SHP77 (cell line): Measurements from ENCODE around the gene LDB2.

Source experiments
- DNase-seq, 2 experiments: peaks; one replicate each; lab custom pipeline; 2025; lab: John Stamatoyannopoulos, UW

The LDB2 gene

DNA sequence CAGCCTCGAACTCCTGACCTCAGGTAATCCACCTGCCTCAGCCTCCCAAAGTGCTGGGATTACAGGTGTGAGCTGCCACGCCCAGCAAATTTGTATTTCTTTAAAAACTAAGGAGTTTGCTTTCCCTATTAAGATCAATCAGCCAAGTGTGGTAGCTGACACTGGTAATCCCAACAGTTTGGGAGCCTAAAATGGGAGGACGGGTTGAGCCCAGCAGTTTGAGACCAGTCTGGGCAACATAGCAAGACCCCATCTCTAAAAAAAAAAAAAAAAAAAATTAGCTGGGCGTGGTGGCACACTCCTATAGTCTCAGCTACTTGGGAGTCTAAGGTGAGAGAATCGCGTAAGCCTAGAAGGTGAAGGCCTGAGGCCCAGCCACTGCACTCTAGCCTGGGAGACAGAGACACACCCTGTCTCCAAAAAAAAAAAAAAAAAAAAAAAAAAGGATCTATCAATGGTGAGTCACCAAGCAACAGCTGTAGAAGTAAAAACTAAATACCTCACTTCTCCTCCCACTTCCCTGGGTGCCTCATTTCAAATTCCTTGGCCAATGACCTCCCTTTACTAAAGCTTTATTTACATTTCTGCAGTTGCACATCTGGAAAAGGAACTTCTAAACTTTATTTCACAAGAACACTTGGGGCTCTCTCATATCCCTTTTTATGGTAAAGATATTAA, 54.5 kb downstream of the LDB2 start:
- DNase-seq = no peak

DNA sequence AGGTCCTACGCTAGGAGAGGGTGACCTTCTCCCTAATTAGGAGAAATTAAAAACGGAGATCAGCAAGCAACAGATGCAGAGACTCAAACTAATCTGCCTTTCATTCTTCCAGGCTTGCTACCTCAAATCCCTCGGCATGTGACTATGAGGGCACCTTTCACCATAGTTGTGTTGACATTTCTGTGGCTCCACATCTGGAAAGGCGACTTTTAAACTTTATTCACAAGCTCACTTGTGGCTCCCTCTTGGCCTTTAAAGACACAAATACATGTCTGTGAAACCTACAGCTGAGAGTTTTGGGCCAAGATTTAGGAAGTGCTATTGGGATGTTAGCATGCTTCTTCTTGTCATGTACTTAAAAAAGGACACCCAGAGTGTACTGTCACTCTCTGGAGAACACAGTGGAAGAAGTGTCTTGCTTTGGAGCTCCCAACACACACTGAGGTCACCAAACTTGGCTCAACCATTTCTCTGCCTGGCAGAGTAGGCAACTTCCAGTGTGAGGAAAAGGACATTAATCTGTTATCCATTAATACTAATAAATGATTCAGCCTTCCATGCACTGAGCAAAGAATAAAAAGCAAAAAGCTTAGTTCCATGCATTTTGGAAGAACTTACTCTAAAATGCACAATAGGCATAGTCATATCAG, 60.1 kb downstream of the LDB2 start:
- DNase-seq = no peak

DNA sequence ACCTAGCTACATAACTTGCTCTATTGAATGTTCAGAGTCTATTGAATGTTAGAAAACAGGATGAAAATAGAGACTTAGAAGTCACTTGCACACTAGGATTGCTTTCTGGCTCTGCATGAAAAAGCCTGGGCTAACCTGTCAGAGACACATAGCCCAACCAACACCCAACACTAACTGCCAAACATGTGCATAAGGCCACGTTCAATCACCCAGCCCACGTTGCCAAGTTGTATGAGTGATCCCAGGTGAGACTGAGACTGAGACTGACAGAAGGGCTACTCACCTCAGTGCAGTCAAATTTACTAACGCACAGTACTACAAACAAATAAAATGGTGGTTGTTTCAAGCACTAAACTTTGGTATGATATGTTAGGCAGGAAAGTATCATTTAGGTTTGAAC, 61.0 kb downstream of the LDB2 start:
- no peak for DNase-seq

DNA sequence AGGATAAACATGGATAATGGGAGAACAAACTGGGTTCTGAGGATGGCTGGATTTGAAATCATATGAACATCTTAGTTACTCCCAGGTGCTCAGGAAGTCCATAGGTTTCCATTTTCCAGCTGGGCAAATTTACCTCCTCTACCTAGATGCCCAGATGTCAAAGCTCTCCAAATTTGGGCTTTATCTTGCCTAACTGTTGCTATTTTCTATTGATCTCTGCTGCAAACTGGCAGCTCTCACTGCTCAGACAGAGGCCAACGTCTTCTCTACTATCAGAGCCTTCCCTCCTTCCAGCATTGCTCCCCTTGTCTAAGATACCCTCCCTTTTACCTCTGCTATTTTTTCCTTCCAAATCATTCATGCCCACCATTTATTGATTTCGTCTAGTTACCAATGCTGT, 62.1 kb downstream of the LDB2 start:
- DNase-seq = no peak

DNA sequence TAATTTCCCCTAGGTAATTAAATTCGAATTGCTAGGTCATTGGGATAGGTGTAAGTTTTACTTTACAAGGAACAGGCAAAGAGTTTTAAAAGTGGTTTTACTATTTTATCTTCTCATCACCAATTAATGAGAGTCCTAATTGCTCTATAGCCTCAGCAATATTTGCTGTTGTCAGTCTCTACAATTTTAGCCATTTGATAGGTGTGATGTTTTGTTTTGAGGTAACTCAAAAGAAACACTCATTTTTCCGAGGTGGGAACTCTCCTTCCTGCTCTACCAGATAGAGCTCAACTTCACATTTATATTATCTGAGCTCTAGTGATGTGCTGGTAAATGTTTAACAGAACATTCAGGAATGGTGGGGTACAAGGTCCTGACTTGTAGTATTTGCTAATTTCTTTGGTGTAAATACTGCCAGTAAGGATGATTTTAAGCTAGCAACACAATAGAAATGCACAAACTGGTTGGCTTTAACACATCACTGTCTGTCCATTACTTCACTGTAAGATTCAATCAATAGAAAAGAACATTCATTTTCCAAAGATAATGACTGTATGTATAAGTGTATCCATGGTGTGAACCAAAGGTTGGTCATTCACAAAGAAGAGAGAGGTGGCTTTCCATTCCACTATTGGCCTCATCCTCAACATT, 62.7 kb downstream of the LDB2 start:
- no peak for DNase-seq

DNA sequence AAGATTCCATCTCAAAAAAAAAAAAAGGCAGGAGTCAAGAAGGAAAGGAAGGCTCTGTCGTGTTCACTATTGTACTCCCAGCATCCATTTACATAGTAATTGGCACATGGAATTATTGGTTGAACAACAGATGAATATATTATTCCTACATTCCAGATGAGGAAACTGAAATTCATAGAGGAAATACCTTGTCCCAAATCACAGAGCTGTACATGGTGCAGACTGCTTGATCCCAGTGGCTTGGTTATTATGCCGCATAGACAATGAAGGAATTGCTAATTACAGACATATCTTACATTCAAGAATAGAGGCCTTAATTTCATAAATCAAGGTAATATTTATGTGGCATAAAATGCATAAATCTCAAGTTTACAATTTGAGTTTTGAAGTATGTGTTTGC, 63.6 kb downstream of the LDB2 start:
- no peak for DNase-seq

DNA sequence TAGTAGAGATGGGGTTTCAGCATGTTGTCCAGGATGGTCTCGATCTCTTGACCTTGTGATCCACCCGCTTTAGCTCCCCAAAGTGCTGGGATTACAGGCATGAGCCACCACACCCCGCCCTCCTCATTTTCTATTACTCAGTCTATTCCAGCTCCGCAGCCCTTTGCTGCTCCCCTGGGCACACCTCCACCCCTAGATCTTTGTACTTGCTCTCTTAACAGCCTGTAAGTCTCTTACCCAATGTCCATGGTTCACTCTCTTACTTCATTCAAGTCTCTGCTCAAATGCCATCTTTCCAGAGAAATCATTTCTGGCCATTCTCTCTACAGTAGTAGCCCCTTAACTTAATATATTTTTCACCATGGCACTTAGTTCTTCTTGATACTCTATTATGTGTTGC, 64.7 kb downstream of the LDB2 start:
- DNase-seq = no peak

DNA sequence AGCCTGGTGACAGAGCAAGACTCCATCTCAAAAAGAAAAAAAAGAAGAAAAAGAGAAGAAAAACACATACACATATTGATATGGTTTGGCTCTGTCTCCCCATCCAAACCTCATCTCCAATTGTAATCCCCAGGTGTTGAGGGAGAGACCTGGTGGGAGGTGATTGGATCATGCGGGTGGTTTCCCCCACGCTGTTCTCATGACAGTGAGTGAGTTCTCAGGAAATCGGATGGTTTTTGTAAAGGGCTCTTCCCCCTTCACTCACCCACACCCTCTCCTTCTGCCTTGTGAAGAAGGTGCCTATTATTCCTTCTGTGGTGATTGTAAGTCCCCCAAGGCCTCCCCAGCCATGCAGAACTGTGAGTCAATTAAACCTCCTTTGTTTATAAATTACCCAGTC, 68.4 kb downstream of the LDB2 start:
- DNase-seq = no peak

DNA sequence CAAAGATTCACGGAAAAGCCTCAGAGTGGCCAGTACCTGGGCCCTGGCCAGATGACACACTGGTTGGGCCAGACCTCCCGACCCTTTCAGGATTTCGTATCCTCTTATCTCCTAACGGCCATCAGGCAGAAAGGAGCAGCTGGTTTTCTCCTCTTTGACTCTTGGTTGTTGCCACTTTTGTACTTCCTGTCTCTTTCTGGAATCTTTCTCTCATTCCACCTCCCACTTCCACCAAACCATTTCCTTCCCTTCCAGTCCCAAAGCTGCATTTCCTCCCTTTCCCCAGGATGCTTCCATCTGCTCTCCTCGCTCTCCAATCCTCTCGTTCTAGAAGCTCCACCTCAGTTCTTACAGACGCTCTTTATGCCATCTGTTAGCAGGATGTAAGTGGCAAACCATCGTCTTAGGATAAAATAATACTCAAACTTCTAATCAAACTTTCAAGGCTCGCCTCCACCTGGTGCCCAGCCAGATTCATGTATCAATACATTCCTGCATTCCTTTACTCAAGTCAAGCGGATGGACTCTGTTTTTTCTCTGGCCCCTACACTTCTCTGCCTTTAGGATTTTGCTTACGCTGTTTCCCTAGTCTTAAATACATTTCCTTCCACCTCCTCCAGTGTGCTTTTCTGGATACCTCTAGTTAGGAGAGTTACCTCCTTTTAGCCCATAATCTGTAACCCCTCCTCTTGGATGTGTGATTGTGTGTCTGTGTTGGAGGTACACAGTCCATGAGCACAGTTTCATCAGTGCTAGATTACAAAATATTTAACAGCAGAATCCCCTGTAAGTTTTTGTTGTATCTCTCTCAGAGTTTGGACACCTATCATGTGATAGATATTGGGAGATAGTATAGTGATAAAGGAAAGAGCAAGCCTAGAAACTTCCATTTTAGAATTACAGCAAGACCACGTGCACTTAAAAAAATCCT, 70.4 kb downstream of the LDB2 start:
- DNase-seq = no peak

DNA sequence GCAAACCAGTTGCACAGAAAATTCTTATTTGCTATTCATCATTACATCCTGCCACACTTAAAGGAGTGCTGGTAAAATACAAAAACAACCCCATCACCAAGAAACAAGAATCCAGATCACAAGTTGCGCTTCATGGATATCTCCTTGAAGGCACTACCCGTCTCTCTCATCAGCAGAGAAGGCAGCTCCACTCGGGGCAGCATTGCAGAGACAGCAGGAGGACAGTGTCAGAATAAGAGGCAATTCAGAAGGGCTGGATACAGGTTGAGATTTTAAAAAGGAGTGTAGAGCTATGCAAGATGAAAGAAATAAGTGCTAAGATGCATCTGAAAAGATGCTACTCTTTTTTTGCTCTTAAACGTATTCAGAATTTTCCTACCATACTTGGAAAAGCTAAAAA, 71.4 kb downstream of the LDB2 start:
- DNase-seq = no peak

DNA sequence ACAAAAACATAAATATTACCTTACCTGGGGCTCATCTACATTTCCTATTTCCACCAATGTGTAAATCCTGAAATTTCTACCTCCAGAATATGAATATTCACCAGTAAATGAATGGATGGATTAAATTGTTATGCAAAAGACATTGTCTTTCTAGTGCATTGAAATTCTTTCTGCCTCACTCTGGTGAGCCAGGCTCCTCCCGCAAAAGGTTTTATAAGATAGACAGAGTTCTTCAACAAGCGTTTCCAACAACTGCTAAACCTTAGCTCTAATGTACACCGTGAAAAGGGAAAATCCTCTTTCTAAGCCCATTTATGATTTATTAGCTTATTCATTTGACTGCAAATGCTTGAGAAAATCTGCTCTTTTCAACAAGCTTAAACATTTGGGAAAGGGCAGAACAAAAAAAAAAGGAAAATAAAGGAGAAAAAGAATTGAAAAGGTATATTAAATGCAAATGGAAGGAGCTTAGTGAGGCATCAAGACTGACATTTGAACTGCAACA, 72.0 kb downstream of the LDB2 start:
- DNase-seq = no peak

DNA sequence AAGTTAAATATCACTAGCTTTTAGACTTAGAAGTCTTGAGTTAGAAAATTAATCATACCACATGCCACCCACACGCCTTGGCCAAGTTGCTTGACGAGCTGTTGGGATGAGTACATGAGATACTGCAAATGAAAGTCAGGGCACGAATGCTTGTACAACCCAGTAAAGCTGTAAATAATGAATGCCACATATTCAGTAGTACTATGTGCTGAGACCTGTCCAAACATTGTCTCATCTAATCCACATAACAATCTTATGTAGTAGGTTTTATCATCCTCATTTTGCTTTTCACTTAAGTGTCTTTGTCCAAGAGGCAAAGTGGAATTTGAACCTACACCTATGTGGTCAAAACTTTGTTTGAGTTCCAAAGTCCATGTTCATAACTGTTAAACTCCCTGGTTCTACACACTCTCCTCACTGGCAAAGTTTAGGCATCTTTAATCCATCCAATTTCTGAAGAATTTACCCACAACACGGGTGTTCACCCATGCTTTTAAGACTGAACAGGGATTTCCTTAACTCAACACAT, 74.1 kb downstream of the LDB2 start:
- no peak for DNase-seq

DNA sequence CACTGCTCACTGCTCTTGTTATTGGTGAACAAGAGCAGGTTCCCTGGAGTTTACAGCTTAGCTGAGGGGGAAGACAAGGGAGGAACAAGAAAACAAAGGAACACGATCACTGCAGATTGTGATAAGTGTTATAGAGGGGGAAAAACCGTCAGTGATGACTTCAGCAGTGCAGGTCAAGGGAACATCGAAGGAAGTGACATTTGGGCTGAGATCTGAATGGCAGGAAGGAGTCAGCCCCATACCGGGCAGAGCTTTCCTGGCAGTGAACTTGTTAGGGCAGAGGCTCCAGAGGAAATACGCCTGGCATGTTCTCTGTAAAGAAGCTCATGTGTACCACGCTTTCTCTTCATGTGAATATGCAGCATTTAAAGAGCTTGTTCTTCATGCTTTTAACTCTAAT, 78.1 kb downstream of the LDB2 start:
- no peak for DNase-seq

DNA sequence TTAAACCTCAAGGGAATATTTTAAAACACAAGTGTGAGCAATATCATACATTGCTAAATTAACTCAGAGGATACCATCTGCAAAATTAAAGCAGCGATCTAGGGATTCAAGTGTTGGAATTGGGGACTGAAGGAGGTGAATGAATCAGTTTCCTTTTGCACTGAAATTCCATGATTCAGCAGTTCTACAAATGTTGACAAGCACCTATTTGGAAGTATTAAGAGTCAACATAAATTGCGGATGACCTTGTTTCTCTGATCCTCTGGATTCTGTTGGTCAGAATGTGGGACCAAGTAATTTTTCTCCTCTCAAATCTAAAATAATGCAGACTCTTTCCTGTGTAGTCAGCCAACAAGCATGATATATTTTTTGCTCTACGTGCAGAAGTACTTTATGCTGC, 78.8 kb downstream of the LDB2 start:
- no peak for DNase-seq

DNA sequence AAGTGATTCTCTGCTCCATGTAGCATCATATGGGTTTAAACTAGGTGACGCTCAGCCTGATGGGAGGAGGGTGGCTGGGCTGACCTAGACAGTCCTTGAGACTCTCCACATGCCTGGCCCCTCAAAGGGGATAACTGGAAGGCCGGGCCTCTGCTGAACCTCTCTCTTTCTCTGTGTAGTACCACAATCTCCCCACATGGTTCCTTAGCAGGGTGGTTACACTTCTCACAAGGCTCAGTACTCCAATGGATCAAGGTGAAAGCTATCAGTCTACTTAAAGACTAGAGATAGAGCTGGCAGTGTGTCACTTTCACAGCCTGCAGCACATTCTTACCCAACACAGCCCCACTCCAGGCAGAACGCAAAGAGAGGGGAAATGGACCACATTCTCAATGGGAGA, 80.4 kb downstream of the LDB2 start:
- DNase-seq = no peak

DNA sequence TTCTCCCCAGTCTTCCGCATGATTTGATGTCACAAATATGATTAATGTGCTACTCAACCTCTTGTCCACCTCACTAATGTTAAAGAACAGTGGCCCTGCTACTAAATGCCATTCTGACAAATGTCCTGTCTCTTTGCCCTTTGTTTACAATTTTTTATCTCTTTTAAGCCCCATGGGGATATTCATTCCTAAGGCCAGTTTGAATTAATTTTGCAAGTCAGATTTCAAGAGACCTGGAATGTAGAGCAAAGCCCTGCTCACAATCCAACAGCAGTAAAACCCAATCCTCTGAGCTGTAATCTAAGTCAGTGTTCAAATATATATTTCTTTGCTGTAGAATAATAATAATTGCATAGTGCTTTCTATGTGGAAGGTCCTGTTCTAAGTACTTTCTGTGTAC, 81.2 kb downstream of the LDB2 start:
- no peak for DNase-seq

DNA sequence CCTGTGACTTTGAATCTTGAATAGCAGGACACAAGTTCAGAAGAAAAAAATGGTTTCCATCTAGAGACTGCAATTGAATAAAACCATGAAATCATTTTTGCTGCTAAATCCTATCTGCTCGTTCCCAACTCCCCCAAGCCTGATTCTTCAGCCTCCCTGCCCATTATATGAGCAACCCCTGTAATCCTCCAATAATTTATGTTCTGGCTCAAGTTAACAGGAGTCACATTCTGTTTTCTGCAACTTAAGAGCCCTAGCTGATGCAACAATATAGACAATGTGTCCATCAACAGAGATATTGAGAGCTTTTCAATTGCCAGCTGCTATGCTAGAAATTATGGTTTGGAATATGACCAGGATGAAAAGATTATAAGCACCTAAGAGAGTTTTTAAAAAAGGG, 84.1 kb downstream of the LDB2 start:
- DNase-seq = no peak

DNA sequence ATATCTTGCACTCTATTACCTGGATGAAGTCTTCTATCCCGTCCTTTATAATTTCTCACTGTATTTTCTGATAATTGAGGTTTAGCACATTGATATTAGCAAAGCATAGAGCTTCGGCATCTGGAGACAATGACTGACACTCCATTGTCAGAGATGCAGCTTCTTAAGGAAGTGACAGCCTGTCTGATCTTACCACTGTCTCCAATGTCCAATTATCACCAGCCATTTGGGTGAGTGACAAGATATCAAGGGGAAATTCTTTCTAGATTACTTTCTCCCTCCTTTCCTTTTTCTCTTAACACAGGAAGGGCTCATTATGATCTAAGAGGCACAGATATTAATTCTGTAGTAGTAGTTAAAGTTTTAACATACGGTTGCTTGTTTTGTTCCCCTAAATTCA, 86.4 kb downstream of the LDB2 start:
- no peak for DNase-seq

DNA sequence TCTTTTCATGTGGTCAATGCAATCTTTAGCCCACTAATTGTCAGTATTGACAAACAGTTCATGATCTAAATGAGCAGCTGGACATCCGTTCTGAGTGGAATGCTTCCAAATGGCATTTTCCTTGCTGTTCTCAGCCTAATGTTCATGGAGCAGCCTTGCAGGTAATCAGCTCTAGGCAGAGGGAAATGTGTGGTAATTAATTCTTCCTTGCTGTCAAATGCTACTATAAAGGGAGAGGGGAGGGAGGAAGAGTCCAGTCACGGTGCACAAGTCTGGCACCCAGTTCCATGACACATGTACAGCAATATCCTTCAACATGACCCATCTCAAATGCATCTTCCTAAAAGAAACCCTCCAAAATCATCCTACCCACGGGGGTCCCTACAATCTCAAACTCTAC, 88.5 kb downstream of the LDB2 start:
- no peak for DNase-seq

DNA sequence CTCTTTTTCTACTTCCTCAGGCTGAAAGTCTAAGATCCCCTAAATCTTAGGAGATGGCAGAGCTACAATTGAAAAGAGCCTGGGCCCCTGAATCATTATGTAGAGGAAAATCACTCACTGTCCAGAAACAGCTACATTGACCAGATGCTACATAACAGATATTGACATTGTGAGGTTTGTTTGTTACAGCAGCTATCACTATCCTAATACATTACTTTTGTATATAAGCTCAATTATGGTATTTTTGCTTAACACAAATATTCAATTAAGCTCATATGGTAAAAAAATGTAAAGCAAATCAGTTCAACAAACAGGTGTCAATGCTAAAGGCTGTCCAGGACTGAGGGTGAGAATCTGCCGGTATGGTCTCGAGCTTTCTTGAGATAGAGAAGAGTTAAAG, 89.4 kb downstream of the LDB2 start:
- no peak for DNase-seq

DNA sequence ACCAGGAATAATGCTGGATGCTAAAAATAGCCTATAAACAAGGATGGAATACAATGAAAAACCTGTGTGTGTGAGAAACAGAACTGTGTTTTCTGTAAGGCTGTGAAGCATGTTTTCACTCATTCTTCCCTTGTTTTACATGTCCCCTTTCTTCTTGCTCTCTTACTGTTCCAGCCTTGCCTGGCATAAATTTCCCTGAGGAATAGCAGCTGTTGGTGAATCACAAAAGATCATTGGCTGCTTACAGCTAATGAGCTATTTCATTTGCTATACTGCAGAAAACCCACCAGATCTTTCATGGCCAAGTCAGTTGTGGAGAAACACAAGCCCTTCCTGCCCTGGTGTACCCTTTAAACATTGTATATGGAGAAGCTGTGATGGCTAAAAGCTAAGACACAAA, 91.1 kb downstream of the LDB2 start:
- DNase-seq = no peak

DNA sequence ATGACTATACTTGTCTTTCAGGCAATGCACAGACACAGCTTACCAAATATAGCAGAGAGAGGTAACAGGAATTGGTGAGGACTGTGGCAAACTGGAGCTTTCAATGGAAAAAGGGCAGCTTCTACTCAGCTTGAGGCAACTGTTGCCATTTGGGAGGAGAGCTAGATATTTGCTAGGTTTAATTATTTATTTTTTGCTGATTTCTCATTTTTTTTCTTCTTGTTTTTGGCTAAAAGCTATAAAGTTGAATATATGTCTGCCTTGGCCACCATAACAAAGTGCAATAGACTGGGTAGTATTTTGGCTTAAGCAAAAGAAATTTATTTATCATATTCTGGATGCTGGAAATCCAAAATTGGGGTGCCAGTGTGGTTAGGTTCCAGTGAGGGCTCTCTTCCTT, 93.9 kb downstream of the LDB2 start:
- DNase-seq = no peak
